Ishikawa (cell line): ENCODE data around the gene ABI3.

Experiments used
- FOXM1 ChIP-seq: IDR thresholded peaks from 2 replicates; pipeline ENCODE4 v1.6.1; 2012; ENCODE audit warnings: low read depth, borderline replicate concordance
- RAD21 ChIP-seq: IDR thresholded peaks from 2 replicates; pipeline ENCODE4 v1.6.1; 2012; ENCODE audit warnings: low read depth
- TF ChIP-seq, protein P1 (sequence below): IDR thresholded peaks from 2 replicates; pipeline ENCODE4 v1.6.1; 2012; ENCODE audit warnings: low read depth, mild to moderate bottlenecking

DNA sequence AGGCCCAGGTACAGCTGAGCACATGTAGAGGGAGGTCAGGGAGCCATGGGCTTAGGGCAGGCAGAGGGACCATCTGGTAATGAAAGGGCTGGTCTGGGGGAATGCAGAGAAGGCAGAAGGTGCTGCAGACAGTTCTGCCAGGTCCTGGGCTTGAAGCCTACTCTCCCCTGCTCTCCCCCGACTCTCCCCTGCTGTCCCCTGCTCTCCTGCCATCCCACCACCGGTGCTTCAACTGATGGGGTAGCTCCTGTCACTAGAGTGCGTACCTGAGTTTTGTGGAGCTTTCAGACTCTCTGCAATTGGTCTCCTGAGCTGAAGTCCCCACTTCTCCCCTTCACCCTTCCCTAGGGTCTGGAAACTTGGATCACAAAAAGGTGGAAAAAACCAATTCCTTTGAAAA, 57.4 kb downstream of the ABI3 start:
- TF ChIP-seq RAD21 (no peak), FOXM1 (no peak)
- TF ChIP-seq, protein P1, sequence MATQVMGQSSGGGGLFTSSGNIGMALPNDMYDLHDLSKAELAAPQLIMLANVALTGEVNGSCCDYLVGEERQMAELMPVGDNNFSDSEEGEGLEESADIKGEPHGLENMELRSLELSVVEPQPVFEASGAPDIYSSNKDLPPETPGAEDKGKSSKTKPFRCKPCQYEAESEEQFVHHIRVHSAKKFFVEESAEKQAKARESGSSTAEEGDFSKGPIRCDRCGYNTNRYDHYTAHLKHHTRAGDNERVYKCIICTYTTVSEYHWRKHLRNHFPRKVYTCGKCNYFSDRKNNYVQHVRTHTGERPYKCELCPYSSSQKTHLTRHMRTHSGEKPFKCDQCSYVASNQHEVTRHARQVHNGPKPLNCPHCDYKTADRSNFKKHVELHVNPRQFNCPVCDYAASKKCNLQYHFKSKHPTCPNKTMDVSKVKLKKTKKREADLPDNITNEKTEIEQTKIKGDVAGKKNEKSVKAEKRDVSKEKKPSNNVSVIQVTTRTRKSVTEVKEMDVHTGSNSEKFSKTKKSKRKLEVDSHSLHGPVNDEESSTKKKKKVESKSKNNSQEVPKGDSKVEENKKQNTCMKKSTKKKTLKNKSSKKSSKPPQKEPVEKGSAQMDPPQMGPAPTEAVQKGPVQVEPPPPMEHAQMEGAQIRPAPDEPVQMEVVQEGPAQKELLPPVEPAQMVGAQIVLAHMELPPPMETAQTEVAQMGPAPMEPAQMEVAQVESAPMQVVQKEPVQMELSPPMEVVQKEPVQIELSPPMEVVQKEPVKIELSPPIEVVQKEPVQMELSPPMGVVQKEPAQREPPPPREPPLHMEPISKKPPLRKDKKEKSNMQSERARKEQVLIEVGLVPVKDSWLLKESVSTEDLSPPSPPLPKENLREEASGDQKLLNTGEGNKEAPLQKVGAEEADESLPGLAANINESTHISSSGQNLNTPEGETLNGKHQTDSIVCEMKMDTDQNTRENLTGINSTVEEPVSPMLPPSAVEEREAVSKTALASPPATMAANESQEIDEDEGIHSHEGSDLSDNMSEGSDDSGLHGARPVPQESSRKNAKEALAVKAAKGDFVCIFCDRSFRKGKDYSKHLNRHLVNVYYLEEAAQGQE: no peak
